OCI-LY1 (cell line): ENCODE measurements around the gene SORCS3.

Experiments
- CTCF ChIP-seq: fragments of 200-600 bp; sonication (generic), shearing (Covaris generic); IDR thresholded peaks from 2 replicates; pipeline ENCODE4 v1.5.1; 2017; ENCODE audit warnings: mild to moderate bottlenecking, antibody characterized with exemption, low read length, moderate library complexity, mixed read lengths
- EZH2 ChIP-seq: fragments of 200-600 bp; sonication (generic), shearing (Covaris generic); IDR thresholded peaks from 2 replicates; pipeline ENCODE4 v1.8.0; 2017; ENCODE audit warnings: borderline replicate concordance, mixed run types, mild to moderate bottlenecking, antibody characterized with exemption, low read length, moderate library complexity, mixed read lengths

- no peak for TF ChIP-seq CTCF
- no peak for TF ChIP-seq EZH2
Observed at GRCh38 chr10:104766341-104766740, 125.3 kb downstream of the SORCS3 start.
